GM19025 (cell line): ENCODE results near the gene CHCHD1.
"Not testable (repeated sequence)": the region's sequence is repeated elsewhere in the genome, so short reads cannot be mapped to it uniquely, and the experiment has no call there.

Source experiments
- ATAC-seq: cut with Tn5 transposase; IDR thresholded peaks from one replicate; pipeline ENCODE4 v1.9.1; 2021; ENCODE audit warnings: mild to moderate bottlenecking, low read depth, moderate library complexity; ENCODE audit not compliant: unreplicated experiment

CHCHD1 gene

DNA sequence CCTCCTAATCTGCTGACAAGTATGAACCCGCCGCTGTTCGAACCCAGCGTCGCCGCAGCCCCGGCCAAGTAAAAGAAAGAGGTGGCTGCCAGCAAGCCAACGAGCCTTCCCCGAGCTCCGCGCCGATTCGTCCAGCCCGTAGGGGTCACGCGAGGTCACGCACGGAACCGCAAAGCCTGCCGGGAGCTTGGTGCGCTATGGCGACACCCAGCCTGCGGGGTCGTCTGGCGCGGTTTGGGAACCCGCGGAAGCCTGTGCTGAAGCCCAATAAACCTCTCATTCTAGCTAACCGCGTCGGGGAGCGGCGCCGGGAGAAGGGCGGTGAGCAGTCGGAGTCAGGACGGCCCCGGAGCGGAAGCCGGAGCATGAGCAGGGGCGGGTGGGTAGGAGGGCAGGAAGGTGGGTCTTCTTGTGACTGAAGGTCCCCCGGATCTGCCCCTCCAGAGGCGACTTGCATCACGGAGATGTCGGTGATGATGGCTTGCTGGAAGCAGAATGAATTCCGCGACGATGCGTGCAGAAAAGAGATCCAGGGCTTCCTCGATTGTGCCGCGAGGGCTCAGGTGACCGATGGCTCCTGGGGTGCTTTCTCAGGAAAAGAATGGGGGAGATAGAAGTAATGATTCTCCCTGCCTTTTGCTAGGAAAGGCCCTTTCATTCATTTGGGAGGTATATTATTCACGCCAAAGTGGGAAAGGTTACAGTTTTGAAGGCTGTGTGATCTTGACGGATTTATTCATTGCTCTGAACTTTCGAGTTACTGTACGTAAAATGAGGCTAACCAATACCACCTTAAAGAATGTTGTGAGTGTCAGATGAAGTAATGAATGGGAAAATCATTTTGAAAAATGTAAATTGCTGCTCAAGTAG lies at the start of gene CHCHD1:
TSS of gene CHCHD1 (plus strand) at position 170 of the 870 bp plus-strand sequence. CDS start at position 198, 28 bp downstream.
- peak; percentile 62 for ATAC-seq

DNA sequence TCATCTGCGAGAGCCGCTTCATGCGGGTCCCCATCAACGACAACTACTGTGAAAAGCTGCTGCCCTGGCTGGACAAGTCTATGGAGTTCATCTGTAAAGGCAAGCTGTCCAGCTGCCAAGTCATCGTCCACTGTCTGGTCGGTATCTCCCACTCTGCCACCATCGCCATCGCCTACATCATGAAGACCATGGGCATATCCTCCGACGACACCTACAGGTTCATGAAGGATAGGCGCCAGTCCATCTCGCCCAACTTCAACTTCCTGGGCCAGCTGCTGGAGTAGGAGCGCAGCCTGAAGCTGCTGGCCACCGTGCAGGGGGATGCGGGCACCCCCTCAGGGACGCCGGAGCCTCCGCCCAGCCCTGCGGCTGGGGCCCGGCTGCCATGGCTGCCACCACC lies 49.4 kb upstream of the CHCHD1 start:
- ATAC-seq: no peak

DNA sequence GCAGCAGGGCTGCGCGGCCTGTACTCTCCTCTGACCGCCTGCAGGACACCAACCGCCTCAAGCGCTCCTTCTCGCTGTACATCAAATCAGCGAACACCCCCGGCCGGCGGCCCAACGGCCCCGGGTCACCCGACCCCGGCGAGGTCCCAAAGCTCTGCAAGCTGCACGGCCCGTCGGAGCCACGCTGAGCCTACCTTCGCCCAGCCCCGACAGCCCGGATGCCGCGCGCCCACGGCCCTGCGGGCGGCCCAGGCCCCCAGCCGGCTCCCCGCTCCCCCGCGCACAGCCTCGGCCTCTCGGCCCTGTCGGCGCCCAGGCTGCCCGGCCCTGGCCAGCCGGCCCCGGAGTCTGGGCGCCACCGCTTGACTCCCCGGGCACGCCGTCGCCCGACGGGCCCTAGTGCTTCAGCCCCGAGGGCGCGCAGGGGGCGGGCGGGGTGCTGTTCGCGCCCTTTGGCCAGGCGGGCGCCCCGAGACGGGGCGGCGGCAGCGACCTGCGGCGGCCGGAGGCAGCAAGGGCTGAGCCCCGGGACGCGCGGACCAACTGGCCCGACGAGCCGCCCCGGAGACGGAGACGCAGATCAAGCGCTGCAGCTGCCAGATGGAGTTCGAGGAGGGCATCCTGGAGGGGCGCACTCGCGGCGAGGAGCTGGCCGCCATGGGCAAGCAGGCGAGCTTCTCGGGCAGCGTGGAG lies 48.8 kb upstream of the CHCHD1 start:
- ATAC-seq: no peak

DNA sequence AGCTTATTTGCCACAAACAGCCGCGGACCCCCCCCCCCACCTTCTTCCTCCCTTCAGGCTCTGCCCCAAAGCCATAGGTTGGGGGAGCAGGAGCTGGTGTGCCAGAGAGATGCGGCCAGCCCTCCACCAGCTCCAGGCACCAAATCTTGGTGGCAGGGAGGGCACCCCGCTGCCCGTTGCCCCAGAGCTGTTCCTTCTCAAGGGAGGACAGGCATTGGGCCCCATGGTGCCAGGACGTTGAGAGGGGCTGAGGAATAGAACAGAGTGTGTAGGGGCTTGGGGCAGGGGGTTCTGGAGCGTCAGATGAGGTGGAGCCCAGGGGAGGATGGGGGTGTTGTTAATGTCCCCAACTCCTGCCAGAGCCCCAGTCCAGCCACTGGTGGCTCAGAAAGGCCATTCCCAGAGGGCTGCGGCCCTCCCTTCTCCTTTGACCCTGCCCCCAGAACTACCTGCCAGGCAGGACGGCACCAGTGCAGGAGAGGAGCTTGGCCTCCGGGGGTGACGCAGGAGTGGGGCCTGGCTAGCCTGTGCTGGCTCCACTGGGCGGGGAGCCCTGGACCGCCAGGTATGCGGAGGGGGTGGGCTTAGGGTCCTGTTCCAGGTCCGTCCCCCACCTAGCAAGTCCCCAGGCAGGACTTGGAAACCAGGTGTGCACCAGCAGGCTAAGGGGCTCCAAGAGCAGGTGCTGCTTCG lies 47.7 kb upstream of the CHCHD1 start:
- ATAC-seq: no peak

DNA sequence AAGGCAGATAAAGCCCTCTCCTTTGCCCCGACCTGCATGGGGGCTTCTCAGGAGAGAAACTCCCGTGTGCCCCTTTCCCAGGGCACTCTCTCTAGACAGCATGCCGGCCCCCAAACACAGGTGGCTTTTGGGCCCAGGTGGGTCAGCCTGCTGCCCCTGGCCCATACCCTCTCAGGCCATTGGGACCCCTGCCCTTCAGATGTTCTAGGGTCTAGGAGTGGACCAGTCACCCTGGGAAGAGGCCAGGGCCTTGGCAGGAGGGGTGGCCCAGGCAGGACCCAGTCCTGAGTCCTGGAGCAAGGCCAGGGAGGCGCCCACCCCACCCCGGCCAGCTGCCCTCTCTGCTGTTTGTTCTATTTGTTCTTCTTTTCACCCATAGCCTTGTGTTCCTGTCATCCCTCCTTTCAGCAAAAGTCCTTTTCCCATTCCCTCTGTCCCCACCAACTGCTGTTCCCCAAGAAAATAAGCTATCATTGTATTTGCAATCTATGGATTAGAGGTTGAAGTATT lies 47.0 kb upstream of the CHCHD1 start:
- no peak for ATAC-seq

DNA sequence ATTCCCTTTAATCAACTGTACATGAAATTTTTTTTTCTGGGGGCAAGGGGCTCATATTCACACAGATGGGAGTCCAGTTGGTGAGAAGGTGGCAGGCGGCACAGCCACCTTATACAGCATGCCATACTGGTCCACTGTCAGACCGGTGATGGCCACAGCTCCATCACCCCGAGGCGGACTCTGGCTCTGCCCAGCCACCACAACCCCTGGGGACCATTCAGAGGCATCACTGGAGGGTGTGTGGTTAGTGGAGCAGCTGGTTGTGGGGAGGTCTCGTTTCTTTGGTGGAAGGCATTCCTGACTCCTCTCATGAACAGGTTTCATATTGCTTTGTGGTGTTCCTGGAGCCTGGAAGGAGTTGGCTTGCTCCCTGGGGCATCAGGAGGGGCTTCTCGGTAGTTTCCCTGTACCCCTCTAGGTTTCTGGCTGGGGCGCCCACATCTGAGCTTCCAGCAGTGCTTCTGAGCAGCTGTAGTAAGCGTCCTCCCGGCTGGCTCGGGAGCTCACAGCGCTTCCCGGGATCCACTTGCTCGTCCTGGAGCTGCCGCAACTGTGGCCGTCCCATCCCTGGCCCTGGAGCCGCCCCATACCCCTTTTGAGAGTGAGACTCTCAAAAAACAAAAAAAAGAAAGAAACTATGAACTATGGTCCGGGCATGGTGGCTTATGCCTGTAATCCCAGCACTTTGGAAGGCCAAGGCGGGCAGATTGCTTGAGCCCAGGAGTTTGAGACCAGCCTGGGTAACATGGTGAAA lies 41.2 kb upstream of the CHCHD1 start:
- ATAC-seq: not testable (repeated sequence)

DNA sequence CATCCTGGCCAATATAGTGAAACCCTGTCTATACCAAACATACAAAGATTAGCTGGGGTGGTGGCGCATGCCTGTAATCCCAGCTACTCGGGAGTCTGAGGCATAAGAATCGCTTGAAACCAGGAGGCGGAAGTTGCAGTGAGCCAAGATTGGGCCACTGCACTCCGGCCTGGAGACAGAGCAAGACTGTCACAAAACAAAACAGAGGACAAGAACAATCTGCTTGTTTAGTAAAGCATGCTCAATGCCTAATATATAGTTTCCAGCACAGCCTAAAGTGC lies 39.5 kb upstream of the CHCHD1 start:
- no peak for ATAC-seq

DNA sequence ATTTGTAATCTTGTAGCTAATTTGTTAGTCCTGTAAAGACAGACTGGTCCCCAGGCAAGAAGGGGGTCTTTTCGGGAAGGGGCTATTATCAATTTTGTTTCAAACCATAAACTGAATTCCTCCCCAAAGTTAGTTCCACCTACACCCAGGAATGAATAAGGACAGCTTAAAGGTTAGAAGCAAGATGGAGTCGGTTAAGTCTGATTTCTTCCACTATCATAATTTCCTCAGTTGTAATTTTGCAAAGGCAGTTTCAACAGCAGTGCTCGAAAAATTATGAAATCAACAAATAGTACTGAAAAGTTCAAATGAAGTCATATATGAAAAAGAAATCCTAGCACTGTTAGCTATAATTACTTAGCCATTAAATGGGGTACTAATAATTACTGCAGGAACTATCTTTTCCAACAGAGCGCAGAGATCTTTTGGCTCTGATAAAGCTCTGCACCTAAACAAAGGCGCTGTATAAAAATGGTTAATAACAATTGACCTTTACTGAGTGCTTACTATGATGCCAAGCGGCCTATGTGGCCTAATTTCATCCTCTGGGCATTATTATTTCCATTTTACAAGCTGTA lies 38.4 kb upstream of the CHCHD1 start:
- no peak for ATAC-seq

DNA sequence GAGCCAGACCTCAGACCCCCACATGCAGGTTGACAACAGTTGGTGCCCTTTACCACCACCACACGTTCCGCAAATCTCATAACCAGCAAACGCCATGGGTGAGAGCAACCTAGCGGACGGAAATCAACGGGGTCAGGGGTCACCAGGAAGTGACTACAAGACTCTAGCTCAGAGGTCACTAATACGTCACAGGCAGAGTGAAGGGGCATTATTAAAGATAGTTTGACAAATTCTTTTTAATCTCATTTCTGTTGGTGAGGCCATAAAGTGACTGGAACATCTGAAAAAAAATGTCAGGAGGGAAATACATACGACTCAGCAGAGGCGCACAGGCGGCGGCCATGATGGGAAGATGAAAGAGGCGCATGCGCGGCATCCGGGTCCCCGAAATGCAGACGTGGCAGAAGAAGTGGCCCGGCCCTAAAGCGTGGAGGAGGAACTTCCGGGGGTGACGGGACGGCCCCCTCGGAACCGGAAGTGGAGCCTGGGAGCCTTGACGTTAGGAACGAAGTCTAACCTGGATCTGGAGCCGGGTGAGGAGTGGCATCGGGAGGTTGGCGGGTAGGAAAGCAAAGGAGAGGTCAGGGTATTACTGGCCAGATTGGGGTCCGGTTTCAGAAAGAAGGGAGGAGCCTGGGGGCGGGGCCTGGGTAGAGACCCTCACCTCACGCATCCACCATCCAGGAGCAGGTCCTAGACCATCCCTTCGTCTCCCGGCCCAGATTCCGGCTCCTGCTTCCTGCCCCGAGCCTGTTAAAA lies 37.8 kb upstream of the CHCHD1 start, which contains the start of gene SEC24C:
TSS of gene SEC24C (plus strand) at position 468 of the 759 bp plus-strand sequence. CDS start 2,461 bp downstream, outside the sequence.
- ATAC-seq: peak; percentile 85

DNA sequence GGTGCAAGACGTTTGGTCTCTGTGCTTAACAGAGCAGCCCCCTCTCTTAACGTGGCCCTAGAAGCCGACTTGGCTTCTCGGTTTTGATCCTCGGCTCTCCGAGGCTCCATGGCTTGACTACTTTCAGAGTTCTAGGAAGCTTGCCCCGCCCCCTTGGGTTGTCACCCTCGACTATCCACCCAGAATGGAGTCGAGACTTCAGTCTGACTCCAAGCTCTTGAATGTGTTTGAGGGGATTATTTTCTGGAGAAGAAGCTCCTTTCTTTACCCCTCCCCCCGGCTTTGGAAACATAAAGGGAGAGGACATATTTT lies 37.2 kb upstream of the CHCHD1 start:
- peak; percentile 11 for ATAC-seq

DNA sequence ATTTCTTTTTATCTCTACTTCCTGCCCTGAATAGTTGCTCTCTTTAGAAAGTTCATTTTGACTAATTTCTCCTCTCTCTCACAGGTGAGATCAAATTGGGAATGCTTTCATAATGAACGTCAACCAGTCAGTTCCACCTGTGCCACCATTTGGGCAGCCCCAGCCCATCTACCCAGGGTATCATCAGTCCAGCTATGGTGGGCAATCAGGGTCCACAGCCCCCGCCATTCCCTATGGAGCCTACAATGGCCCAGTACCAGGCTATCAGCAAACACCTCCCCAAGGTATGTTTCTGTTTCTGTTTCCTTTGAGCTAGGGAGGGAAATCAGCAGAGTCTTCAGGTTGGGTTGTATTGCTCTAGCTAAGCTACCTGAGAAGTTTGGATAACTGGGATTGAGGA lies 35.1 kb upstream of the CHCHD1 start:
- no peak for ATAC-seq

DNA sequence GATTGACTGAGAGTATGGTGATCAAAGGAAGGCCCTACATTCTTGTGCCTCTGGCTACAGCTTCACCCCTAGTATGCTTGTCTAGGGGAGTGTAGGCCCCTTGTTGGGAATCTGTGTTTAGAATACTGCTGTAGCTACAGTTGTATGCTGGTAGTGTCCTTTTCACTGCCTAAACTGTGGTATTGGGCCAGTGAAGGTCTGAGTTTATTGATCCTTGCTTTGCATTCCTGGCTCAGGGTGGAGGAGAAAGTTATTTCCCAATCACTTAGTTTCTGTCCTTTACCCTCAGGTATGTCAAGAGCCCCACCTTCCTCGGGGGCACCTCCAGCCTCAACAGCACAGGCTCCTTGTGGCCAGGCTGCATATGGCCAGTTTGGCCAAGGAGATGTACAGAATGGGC lies 31.0 kb upstream of the CHCHD1 start:
- no peak for ATAC-seq

DNA sequence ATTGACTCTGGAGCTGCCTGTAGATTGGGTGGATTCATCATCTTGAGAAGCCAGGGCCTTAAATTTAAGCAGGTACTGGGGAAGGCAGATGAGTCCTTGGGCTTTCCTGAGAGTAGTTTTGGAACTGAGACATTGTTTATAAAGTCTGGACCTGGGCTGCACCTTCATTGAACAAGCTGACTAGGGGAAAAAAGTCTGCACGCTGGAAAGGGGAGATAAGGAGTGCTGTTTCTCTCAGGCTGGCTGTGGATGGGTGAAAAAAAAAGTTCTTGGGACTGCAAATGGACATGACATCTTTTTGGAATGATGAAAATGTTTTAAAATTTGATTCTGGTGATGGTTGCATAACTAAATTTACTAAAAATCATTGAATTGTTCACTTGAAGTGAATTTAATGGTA lies 25.7 kb upstream of the CHCHD1 start:
- no peak for ATAC-seq

DNA sequence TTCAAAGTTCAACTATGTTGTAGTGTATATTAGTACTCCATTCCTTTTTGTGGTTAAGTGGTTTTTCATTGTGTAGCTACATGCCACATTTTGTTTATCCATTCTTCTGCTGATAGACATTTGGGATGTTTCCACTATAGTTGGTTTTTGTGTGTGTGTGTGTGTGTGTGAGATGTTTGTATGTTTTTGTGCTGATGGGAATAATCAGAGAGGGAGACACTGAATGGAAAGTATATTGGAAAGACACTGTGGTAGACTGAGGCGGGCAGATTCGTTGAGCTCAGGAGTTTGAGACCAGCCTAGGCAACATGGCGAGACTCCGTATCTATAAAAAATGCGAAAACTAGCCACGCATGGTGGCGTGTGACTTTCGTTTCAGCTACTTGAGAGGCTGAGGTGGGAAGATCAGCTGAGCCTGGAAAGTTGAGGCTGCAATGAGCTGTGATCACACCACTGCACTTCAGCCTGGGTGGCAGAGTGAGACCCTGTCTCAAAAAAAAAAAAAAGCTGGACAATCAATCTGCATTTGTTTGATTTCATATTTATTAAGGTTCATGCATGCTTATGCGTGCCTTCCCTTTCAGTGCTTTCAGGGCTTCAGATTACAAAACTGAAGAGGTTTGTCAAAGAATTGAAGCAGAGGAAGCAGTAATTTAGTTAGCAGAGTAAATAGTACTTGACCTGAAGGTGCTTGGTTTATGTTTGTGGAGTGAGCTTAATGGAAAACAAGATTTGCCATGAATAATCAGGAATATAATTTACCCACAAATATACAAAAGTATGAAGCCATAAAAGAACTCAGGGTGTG lies 22.9 kb upstream of the CHCHD1 start:
- ATAC-seq: no peak

DNA sequence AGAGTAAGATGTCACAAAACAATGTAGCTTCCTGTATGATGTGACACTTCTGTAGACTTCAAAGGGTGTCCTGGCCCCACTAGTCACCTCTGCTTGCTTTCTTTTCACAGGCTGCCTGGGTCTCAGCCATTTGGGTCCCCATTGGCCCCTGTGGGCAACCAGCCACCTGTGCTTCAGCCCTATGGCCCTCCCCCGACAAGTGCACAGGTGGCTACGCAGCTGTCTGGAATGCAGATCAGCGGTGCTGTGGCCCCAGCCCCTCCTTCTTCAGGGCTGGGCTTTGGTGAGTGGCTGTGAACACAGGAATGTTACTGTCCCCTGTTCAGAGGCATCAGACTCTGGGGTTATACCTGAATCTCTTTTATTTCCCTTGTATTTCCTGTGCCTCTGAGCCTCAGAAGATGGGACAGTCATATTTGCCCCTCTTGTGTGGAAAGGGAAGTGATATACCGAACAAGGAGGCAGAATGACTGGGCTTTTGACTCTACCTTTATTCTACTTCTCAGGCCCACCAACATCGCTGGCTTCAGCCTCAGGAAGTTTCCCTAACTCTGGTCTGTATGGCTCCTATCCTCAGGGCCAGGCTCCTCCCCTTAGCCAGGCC lies 22.2 kb upstream of the CHCHD1 start:
- ATAC-seq: no peak

DNA sequence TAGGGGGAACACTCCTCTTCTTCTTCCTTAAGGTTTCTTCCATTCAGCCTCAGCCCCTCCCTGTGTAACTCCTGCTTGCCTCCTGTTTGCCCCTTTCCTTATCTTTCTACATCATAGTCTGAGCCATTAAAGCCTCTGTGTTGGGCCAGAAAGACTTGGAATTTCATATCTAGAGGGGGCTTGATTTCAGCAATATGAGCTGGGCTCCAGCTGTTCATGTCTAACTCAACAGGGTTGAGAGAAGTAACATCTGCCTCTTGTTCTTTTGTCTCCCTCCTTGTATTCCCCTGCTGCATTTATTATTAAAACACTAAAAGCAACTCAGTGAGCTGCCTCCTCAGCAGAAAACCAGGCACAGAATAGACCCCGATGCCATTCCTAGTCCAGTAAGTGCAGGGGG lies 20.1 kb upstream of the CHCHD1 start:
- ATAC-seq: no peak

DNA sequence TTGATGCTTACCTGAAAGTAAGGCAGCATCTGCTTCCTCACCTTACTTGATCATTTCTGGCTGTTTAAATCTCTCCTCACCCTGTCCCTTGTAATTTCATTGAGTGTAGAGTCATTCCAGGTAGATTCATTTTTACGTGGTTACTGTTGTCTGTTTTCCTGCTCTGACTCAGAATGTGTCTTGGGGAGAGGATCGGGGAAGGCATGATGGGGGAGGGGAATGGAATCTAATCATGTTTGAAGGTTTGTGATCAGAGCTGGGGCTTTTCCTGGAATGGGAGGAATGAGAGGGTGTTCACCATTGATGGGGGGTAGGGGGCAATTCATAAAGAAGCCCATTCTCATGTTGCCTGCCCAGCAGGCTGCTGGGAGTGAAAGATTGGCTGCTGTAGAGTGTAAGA lies 18.9 kb upstream of the CHCHD1 start:
- ATAC-seq: no peak

DNA sequence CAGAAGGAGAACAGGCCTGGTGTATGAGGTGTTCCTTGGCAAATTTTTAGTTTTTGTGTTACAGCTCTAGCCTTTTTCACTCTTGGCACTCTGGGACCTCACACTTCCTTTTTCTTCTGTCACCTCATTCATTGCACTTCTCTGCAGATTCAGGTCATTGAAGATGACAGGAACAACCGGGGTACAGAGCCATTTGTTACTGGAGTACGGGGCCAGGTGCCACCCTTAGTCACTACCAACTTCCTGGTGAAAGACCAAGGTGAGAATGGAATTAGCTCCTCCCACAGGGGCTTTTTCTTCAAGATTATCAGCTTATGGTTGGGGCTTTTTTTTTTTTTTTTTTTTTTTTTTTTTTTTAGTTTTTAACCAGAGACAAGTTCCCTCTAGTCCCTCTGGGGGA lies 18.5 kb upstream of the CHCHD1 start:
- ATAC-seq: no peak
